GM12874 (cell line): Measurements from ENCODE around the gene HOXA6.

Source experiments
- TF ChIP-seq, protein P1 (sequence below): IDR thresholded peaks from 2 replicates; pipeline ENCODE4 v1.5.1; 2011; ENCODE audit warnings: low read depth, mild to moderate bottlenecking, control low read depth, low read length, moderate library complexity; ENCODE audit not compliant: insufficient read depth

The HOXA6 gene

DNA sequence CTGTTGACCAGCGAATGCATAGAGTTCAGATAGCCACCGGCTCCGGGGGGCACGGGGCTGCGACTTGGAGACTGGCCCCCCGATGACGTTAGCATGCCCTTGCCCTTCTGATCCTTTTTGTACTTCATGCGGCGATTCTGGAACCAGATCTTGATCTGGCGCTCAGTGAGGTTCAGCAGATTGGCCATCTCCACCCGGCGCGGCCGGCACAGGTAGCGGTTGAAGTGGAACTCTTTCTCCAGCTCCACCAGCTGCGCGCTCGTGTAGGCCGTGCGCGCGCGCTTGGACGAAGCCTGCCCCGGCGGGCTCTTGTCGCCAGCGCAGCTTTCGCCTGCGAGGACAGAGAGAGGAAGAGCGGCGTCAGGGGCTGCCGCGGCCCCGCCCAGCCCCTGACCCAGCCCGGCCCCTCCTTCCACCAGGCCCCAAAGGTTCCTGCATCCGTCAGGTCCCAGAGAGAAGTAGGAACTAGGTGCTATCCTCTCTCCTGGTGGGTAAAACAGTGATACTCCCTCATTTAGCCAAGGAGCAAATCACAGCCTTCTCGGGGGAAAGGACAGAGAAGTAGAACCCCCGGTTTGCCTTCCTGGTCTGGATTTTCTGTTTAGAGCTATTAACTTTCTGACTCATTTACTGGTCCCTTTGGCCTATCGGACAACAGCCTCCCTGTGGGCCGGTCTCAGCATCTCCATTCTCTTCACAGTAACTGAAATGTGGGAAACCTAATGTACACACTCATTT lies 39.0 kb downstream of the HOXA6 start:
- TF ChIP-seq, protein P1, sequence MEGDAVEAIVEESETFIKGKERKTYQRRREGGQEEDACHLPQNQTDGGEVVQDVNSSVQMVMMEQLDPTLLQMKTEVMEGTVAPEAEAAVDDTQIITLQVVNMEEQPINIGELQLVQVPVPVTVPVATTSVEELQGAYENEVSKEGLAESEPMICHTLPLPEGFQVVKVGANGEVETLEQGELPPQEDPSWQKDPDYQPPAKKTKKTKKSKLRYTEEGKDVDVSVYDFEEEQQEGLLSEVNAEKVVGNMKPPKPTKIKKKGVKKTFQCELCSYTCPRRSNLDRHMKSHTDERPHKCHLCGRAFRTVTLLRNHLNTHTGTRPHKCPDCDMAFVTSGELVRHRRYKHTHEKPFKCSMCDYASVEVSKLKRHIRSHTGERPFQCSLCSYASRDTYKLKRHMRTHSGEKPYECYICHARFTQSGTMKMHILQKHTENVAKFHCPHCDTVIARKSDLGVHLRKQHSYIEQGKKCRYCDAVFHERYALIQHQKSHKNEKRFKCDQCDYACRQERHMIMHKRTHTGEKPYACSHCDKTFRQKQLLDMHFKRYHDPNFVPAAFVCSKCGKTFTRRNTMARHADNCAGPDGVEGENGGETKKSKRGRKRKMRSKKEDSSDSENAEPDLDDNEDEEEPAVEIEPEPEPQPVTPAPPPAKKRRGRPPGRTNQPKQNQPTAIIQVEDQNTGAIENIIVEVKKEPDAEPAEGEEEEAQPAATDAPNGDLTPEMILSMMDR: no peak

DNA sequence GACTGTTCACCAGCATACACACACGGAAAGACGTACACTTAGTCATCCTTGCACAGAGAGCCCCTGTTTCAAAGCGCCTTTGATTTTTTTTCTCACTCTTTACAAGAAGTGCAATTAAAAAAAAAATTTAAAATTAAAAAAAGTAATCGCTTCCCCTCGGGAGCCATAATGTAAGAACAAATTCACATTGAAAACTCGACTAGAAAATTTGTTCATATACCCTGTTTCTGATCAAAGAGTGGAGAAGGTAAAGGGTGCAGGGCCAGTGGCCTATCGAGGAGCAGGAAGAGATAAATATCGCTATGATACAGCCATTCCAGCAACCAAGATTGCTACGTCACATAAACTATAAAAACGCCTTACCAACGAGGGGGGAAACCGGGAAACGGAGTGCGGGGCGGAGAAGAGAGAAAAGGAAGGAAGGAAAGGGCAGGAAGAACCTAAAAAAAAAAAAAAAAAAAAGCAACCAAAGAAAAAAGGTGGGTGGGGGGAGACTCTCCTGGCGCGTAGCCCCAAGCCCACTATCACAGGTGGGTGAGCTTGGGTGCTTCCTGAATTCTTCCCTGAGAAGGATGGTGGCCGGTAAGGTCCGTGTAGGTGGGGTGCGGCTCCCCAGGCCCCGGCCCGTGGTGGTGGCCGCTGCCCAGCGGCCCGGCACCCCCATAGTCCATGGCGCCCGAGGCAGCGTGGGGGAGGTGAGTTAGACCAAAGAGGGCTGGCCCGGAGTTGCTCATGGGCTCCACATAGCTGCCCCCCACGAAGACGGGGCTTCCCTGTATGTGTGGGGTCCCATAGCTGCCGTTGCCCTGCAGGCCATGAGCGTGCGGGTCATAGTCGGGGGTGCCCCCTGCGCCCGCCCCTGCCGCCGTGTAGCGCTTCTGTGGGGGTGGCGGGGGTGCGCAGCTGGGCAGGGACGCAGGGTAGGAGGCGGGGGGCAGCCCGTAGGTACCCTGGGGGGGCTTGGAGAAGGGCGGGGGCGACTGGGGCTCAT lies 39.9 kb downstream of the HOXA6 start:
- TF ChIP-seq, protein P1: no peak

DNA sequence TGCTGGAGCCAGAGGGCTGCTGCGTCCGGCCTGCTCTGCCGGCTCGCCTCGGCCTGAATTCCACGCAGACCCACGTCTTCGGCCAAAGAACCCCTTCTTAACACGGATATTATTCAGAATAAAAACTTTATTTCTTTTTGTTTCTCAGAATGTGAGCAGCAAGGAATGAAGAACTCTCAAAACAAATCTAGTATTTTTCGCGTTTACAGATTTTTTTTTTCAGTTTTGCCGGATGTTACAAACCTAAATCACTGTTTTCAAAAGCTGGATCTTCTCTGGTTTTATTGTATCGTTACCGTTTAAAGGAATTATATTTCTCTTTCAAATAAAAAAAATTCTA lies 40.7 kb downstream of the HOXA6 start:
- TF ChIP-seq, protein P1: no peak

DNA sequence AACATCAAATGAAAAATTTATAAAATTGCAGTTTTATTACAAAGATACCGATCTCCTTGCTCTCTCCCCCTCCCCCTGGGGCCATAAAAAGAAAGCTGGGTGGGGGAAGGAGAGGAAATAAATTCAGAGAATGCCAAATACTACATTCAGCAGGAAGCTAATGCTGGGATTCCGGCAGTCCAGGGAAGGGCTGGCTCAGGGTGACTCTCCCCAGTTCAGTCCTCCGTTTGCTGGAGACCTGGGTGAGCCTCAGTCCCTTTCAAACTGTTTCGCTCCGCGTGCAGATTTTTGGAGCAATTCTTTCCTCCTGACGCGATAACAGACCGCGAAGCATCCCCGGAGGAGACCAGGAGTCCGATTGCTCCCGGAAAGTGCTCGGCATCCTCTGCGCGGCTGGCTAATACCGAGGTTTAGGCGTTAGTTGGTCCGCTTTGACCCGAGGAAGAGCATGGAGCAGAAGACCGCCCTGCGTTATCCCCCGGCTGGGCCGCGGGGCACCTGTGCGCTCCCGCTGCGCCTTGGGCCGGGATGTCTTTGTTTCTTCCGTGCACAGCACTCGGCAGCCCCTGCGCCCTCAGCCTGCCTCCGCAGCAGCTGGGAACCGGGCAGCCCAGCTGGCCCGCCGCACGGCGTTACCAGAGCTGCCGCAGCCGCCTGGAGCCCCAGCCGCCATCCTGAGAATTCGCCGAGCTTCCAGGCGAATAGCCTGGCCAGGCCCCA lies 41.2 kb downstream of the HOXA6 start:
- TF ChIP-seq, protein P1: no peak

DNA sequence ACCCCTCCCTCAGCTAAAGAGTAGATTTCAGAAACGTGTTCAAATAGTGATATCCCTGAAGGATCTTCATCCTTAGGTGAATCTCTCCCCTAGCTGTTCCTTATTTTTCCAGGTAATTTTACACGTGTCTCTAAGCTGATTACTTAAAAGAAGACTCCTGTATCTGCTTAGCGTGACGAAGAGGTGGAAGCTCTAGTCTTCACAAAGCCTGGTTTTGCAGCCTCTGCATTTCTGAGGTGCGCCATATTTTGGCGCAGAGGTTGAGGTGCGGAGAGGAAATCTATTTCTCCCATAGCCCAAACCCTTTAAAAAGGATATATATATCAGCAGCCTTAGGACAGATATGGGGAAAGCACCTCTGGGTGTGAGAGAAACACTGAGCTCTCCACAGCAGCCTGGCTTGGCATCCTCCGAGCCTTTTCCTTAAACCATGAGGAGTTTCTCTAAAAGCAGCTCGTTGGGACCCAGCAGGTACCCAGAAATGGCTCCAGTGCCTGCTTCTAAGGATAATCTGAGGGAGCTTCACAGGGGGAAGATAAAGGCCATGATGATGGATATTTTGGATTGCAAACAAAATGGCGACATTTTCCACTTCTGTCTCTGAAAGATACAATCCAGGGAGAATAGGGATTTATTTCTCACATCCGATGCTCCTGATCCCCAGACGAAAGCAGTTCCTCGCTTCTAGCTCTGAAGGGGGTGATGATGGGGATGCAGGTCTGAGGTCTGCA lies 42.1 kb downstream of the HOXA6 start:
- TF ChIP-seq, protein P1: no peak

DNA sequence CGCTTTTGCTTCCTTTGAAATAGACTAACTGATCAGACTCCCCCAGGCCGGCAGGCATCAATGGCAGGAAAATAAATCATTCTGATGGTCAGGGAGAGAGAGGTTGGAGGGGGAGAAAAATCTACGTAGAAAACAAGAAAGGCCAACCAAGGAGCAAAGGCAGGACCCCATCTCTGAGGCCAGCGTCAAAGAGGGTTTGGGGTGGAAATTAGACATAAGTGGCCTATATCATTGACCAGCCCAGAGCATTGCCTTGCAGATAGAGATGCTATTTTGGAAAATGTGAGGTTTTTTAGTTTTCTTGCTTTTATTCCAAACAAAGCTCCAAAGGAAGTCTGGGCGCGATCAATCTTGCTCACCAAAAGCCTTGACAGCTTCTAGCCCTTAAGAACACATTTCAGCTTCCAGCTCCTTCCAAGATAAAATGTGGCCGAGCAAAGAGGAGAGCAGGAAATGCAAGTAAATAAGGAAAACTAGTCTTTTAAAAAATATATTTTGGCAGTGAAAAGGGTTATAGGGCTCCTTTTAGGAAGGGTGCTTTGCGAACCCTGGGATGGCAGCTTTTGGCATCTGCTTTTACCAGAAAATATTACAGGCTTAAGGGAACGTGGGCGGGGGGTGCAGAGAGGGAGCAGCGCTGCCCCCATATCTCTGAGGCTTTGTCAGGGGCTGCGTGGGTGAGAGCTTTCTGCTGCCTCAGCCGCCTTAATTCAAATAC lies 43.1 kb downstream of the HOXA6 start:
- TF ChIP-seq, protein P1: no peak
